Measurements from ENCODE around the gene NPY4R2.
"Not testable (repeated sequence)": the region's sequence is repeated elsewhere in the genome, so short reads cannot be mapped to it uniquely, and the experiment has no call there.

NPY4R2 gene

GRCh38 chr10:47933462-47933861 is 15.0 kb downstream of the NPY4R2 start:
- not testable (repeated sequence) for DNase-seq (ENCODE audit: low read depth)

- not testable (repeated sequence) for DNase-seq (ENCODE audit: low read depth)
Measured at GRCh38 chr10:47936772-47937228, 18.3 kb downstream of the NPY4R2 start.

- not testable (repeated sequence) for DNase-seq (ENCODE audit: low read depth)
Measured at GRCh38 chr10:47937634-47938033, 19.2 kb downstream of the NPY4R2 start.

- not testable (repeated sequence) for DNase-seq (ENCODE audit: low read depth)
Measured at GRCh38 chr10:47940821-47941220, 22.4 kb downstream of the NPY4R2 start.

- not testable (repeated sequence) for DNase-seq (ENCODE audit: low read depth)
Measured at GRCh38 chr10:47941379-47941778, 22.9 kb downstream of the NPY4R2 start.

GRCh38 chr10:47942351-47943019 is 24.0 kb downstream of the NPY4R2 start:
- not testable (repeated sequence) for DNase-seq (ENCODE audit: low read depth)

GRCh38 chr10:47943328-47943727 is 24.9 kb downstream of the NPY4R2 start:
- DNase-seq (ENCODE audit: low read depth), result not testable (repeated sequence)

- not testable (repeated sequence) for DNase-seq (ENCODE audit: low read depth)
Measured at GRCh38 chr10:47947424-47947823, 29.0 kb downstream of the NPY4R2 start.

GRCh38 chr10:47957158-47957557 is 38.7 kb downstream of the NPY4R2 start:
- DNase-seq (ENCODE audit: low read depth), result not testable (repeated sequence)

- DNase-seq (ENCODE audit: low read depth), result not testable (repeated sequence)
Measured at GRCh38 chr10:47959677-47960076, 41.2 kb downstream of the NPY4R2 start.

- not testable (repeated sequence) for DNase-seq (ENCODE audit: low read depth)
Measured at GRCh38 chr10:47960699-47961098, 42.2 kb downstream of the NPY4R2 start.

GRCh38 chr10:47962785-47963184 is 44.3 kb downstream of the NPY4R2 start:
- not testable (repeated sequence) for DNase-seq (ENCODE audit: low read depth)

- not testable (repeated sequence) for DNase-seq (ENCODE audit: low read depth)
Measured at GRCh38 chr10:47964280-47965063, 46.0 kb downstream of the NPY4R2 start.

- DNase-seq (ENCODE audit: low read depth), result not testable (repeated sequence)
Measured at GRCh38 chr10:47968988-47969387, 50.5 kb downstream of the NPY4R2 start.

GRCh38 chr10:47970047-47970446 is 51.6 kb downstream of the NPY4R2 start:
- not testable (repeated sequence) for DNase-seq (ENCODE audit: low read depth)

- DNase-seq (ENCODE audit: low read depth), result not testable (repeated sequence)
Measured at GRCh38 chr10:47971598-47971997, 53.1 kb downstream of the NPY4R2 start.

GRCh38 chr10:47972077-47972476 is 53.6 kb downstream of the NPY4R2 start:
- DNase-seq (ENCODE audit: low read depth), result not testable (repeated sequence)

All from T-helper 22 cell (primary cell).